DND-41 (cell line): ENCODE measurements around the gene TNRC6A.

Source experiments
- ATAC-seq: fragments of 200-7000 bp; cut with Tn5 transposase; 3 replicates; pipeline ENCODE4 v1.9.1; 2021; ENCODE audit warnings: low read depth; ENCODE audit not compliant: insufficient read depth
- DNase-seq: peaks from one replicate; pipeline ENCODE4 v3.0.0-alpha.2; 2020
- H2AFZ ChIP-seq: 2 replicates; pipeline ENCODE4 v1.6.0; 2012; ENCODE audit warnings: low read depth, low read length
- H3K27ac ChIP-seq: 2 replicates; pipeline ENCODE4 v1.5.1; 2012; ENCODE audit warnings: low read length, inconsistent platforms
- H3K27me3 ChIP-seq: fragments of 200-600 bp; sonication (generic); 2 replicates; pipeline ENCODE4 v1.6.0; 2012; ENCODE audit warnings: low read length, mild to moderate bottlenecking, inconsistent platforms; ENCODE audit not compliant: insufficient read depth, poor library complexity
- H3K36me3 ChIP-seq: 2 replicates; pipeline ENCODE4 v1.5.1; 2012; ENCODE audit warnings: low read length, inconsistent platforms; ENCODE audit not compliant: insufficient read depth
- H3K4me1 ChIP-seq: 2 replicates; pipeline ENCODE4 v1.5.1; 2012; ENCODE audit warnings: mild to moderate bottlenecking, low read length; ENCODE audit not compliant: insufficient read depth
- H3K4me2 ChIP-seq: 2 replicates; pipeline ENCODE4 v1.6.0; 2012; ENCODE audit warnings: mild to moderate bottlenecking, moderate library complexity, low read length, inconsistent platforms; ENCODE audit not compliant: insufficient read depth
- H3K4me3 ChIP-seq, 2 experiments: fragments of 200-600 bp in 1 of 2; shearing (Covaris generic) in 1 of 2; 2 replicates each; pipeline ENCODE4 v1.5.1; 2012 to 2016; ENCODE audit warnings: inconsistent platforms in 2 of 2, low read length in 2 of 2, mild to moderate bottlenecking in 2 of 2, low read depth in 1 of 2, moderate library complexity in 1 of 2
- H3K79me2 ChIP-seq: 2 replicates; pipeline ENCODE4 v1.6.0; 2012; ENCODE audit warnings: low read length, inconsistent platforms; ENCODE audit not compliant: insufficient read depth
- H3K9ac ChIP-seq: 2 replicates; pipeline ENCODE4 v1.6.0; 2012; ENCODE audit warnings: low read depth, mild to moderate bottlenecking, inconsistent platforms, low read length, moderate library complexity
- H3K9me3 ChIP-seq: 2 replicates; pipeline ENCODE4 v1.5.1; 2012; ENCODE audit warnings: low read length, moderate library complexity, mild to moderate bottlenecking, inconsistent platforms; ENCODE audit not compliant: insufficient read depth, severe bottlenecking
- H4K20me1 ChIP-seq: 2 replicates; pipeline ENCODE4 v1.6.0; 2012; ENCODE audit warnings: low read length; ENCODE audit not compliant: insufficient read depth
- CTCF ChIP-seq: IDR thresholded peaks from 2 replicates; pipeline ENCODE4 v1.5.1; 2012; ENCODE audit warnings: borderline replicate concordance, low read length, moderate library complexity, mild to moderate bottlenecking; ENCODE audit not compliant: poor library complexity, severe bottlenecking; ENCODE audit errors: extremely low read depth
- EZH2 ChIP-seq: IDR thresholded peaks from 3 replicates; pipeline ENCODE4 v1.6.1; 2012; ENCODE audit warnings: borderline replicate concordance, low read depth, mild to moderate bottlenecking, moderate library complexity, low read length, inconsistent platforms; ENCODE audit not compliant: severe bottlenecking

The TNRC6A gene

GRCh38 chr16:24850289-24850938 lies 121.0 kb downstream of the TNRC6A start:
- Histone ChIP-seq H3K4me3 (no peak overlapping the region), H3K27ac (no peak overlapping the region), H3K9ac (no peak overlapping the region), H2AFZ (no peak overlapping the region), H3K4me2 (no peak overlapping the region), H3K79me2 (no peaks in the 10 kb centered on the region), H4K20me1 (no peaks in the 10 kb centered on the region), H3K4me1 (no peaks in the 10 kb centered on the region), H3K27me3 (no peaks in the 10 kb centered on the region), H3K9me3 (no peaks in the 10 kb centered on the region), H3K36me3 (no peaks in the 10 kb centered on the region)
- TF ChIP-seq EZH2 (no peak), CTCF (no peak)
- DNase-seq (no peak), ATAC-seq (no peak; the same call in 2 of the 3 replicates)

- Histone ChIP-seq H3K36me3 (no peaks in the 10 kb centered on the region), H3K4me1 (no peaks in the 10 kb centered on the region), H2AFZ (no peak overlapping the region), H3K4me2 (no peak overlapping the region), H3K9me3 (no peaks in the 10 kb centered on the region), H3K9ac (no peak overlapping the region), H3K27ac (no peak overlapping the region), H3K4me3 (no peak overlapping the region), H3K27me3 (no peaks in the 10 kb centered on the region), H4K20me1 (no peaks in the 10 kb centered on the region), H3K79me2 (no peaks in the 10 kb centered on the region)
- TF ChIP-seq CTCF (no peak), EZH2 (no peak)
- DNase-seq, result no peak
- no peak for ATAC-seq
Measured at GRCh38 chr16:24851700-24852099, 122.2 kb downstream of the TNRC6A start.

GRCh38 chr16:24852281-24852721 lies 122.8 kb downstream of the TNRC6A start:
- no peak for ATAC-seq
- Histone ChIP-seq H3K4me2 (no peak overlapping the region), H3K9me3 (no peaks in the 10 kb centered on the region), H3K36me3 (no peaks in the 10 kb centered on the region), H4K20me1 (no peaks in the 10 kb centered on the region), H3K4me1 (no peaks in the 10 kb centered on the region), H3K27ac (no peak overlapping the region), H3K9ac (no peak overlapping the region), H3K79me2 (no peaks in the 10 kb centered on the region), H2AFZ (no peak overlapping the region), H3K27me3 (no peaks in the 10 kb centered on the region), H3K4me3 (no peak overlapping the region)
- TF ChIP-seq EZH2 (no peak), CTCF (no peak)
- DNase-seq, result no peak
